Endodermal cell (in vitro differentiated cells): ENCODE results near the gene TFAP2A. TPM values are rescaled to one million over a fixed set of nuclear protein-coding genes. Genes with fewer than 3 reads are reported as not detected.

Experiments
- DNase-seq: peaks from one replicate; pipeline ENCODE4 v3.0.0-alpha.2; 2017
- H3K27ac ChIP-seq: 2 replicates; pipeline ENCODE4 v1.5.1; 2013; ENCODE audit warnings: mild to moderate bottlenecking, low read depth, low read length, moderate library complexity
- H3K27me3 ChIP-seq: 2 replicates; pipeline ENCODE4 v1.6.1; 2013; ENCODE audit warnings: mild to moderate bottlenecking, low read length, moderate library complexity; ENCODE audit not compliant: insufficient read depth, control insufficient read depth, poor library complexity, severe bottlenecking
- H3K36me3 ChIP-seq: 2 replicates; pipeline ENCODE4 v1.7.0; 2013; ENCODE audit warnings: mild to moderate bottlenecking, low read length, moderate library complexity; ENCODE audit not compliant: control insufficient read depth, insufficient read depth
- H3K4me1 ChIP-seq: one replicate; pipeline ENCODE4 v1.7.0; 2013; ENCODE audit warnings: low read length; ENCODE audit not compliant: control insufficient read depth, insufficient read depth
- H3K4me3 ChIP-seq: 2 replicates; pipeline ENCODE4 v1.5.1; 2013; ENCODE audit warnings: mild to moderate bottlenecking, low read length, moderate library complexity
- H3K9ac ChIP-seq: 2 replicates; pipeline ENCODE4 v1.6.1; 2013; ENCODE audit warnings: mild to moderate bottlenecking, low read length, moderate library complexity; ENCODE audit not compliant: poor library complexity, severe bottlenecking; ENCODE audit errors: extremely low read depth
- H3K9me3 ChIP-seq: 2 replicates; pipeline ENCODE4 v1.6.1; 2013; ENCODE audit warnings: mild to moderate bottlenecking, low read length, moderate library complexity; ENCODE audit not compliant: control insufficient read depth
- H3K27ac Mint-ChIP-seq: 2 replicates; pipeline ENCODE4 v1.8.0; 2020; ENCODE audit warnings: mixed read lengths
- H3K27me3 Mint-ChIP-seq: 2 replicates; pipeline ENCODE4 v1.8.0; 2021; ENCODE audit warnings: mild to moderate bottlenecking, mixed read lengths; ENCODE audit not compliant: insufficient read depth
- H3K36me3 Mint-ChIP-seq: 2 replicates; pipeline ENCODE4 v1.8.0; 2020; ENCODE audit warnings: low read depth, mixed read lengths
- H3K4me1 Mint-ChIP-seq: 2 replicates; pipeline ENCODE4 v1.8.0; 2020; ENCODE audit warnings: mixed read lengths
- H3K4me3 Mint-ChIP-seq: 2 replicates; pipeline ENCODE4 v1.8.0; 2020; ENCODE audit warnings: mild to moderate bottlenecking, moderate library complexity, mixed read lengths
- H3K9me3 Mint-ChIP-seq: 2 replicates; pipeline ENCODE4 v1.8.0; 2020; ENCODE audit warnings: mild to moderate bottlenecking, mixed read lengths
- WGBS, 2 experiments: methylation state at CpG; one replicate each; pipeline versions ENCODE4 v1.1.5 to v1.1.7; 2013; ENCODE audit warnings: missing lambda C conversion rate in 2 of 2, mixed read lengths in 1 of 2; ENCODE audit not compliant: insufficient coverage in 1 of 2, insufficient read length in 1 of 2; 5-methylcytosine and 5-hydroxymethylcytosine counted together
- total RNA-seq, 2 donors: library from RNA; stranded (reverse); fragmentation: NEBNext Ultra II Directional in 1 of 2; extraction: Animal tissue kit (Norgen Biotek cat#: 25700) in 1 of 2; gene quantifications; 2 replicates in 1 of 2; 3 replicates in 1 of 2; pipeline ENCODE4 v1.2.1, GENCODE V29; 2021
- TF ChIP-seq, protein P1 (sequence below): fragments of 200-600 bp; sonication (generic); conservative IDR thresholded peaks from 2 replicates; pipeline ENCODE4 v1.5.0; 2021; ENCODE audit warnings: antibody characterized with exemption, mild to moderate bottlenecking

TFAP2A gene
- total RNA-seq, 2 donors from 2014 or later, result 0.51 to 0.69 TPM

DNA sequence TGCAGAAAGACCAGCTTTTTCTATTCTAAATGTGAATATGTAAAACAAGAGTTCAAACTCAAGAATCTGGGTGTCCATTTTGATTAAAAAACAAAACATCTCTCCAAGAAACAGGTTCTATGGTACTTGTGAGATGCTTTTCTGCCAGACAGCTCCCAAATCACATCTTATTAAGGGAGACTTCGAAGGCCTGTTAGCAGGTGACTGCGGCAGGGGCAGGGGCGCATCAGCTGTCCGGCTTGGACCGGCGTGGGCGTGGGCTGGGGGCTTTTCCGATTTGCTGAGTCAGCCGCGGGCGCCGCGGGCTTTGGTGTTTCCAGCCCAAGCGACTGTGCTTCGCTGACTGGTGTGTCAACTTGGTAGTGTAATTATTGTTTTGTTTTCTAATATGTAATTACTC, 32.6 kb downstream of the TFAP2A start:
- H3K4me1 Mint-ChIP-seq, result peaks cover 32% of the 10 kb centered on the region
- H3K4me3 Mint-ChIP-seq, result peak overlapping the region; percentile 45
- Histone ChIP-seq H3K36me3 (no peaks in the 10 kb centered on the region), H3K4me1 (peaks cover 7% of the 10 kb centered on the region), H3K9ac (no peak overlapping the region), H3K9me3 (no peaks in the 10 kb centered on the region), H3K27ac (no peak overlapping the region), H3K4me3 (no peak overlapping the region), H3K27me3 (peaks cover 80% of the 10 kb centered on the region)
- 7 to 11% methylated on average over 3 to 15 of the region's 15 CpGs for WGBS, 2 experiments
- H3K9me3 Mint-ChIP-seq, result no peaks in the 10 kb centered on the region
- H3K27me3 Mint-ChIP-seq, result peaks cover 96% of the 10 kb centered on the region
- TF ChIP-seq, protein P1, sequence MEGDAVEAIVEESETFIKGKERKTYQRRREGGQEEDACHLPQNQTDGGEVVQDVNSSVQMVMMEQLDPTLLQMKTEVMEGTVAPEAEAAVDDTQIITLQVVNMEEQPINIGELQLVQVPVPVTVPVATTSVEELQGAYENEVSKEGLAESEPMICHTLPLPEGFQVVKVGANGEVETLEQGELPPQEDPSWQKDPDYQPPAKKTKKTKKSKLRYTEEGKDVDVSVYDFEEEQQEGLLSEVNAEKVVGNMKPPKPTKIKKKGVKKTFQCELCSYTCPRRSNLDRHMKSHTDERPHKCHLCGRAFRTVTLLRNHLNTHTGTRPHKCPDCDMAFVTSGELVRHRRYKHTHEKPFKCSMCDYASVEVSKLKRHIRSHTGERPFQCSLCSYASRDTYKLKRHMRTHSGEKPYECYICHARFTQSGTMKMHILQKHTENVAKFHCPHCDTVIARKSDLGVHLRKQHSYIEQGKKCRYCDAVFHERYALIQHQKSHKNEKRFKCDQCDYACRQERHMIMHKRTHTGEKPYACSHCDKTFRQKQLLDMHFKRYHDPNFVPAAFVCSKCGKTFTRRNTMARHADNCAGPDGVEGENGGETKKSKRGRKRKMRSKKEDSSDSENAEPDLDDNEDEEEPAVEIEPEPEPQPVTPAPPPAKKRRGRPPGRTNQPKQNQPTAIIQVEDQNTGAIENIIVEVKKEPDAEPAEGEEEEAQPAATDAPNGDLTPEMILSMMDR, result no peak
- H3K36me3 Mint-ChIP-seq, result no peaks in the 10 kb centered on the region
- H3K27ac Mint-ChIP-seq, result no peak overlapping the region
- DNase-seq, result no peak

DNA sequence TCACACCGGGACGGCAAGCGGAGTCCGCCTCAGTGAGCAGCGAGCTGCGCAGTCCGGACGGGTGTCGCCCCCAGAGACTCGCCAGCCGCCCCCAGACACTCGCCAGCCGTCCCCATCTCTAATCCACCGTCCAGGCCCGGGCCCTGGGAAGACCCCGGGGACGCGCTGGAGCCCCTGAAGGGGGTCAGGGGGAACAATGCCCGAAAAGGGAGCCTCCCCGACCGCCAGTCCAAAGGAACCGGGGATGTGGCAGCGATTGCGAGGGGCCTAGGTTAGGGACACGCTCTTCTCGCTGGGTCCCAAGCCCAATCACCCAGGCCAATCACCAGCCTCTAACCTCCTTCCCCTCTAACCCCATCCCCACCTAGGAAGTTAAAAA, 33.1 kb downstream of the TFAP2A start:
- Histone ChIP-seq H3K36me3 (no peaks in the 10 kb centered on the region), H3K27ac (no peak overlapping the region), H3K27me3 (peaks cover 75% of the 10 kb centered on the region), H3K4me1 (peaks cover 7% of the 10 kb centered on the region), H3K9ac (no peak overlapping the region), H3K9me3 (no peaks in the 10 kb centered on the region), H3K4me3 (no peak overlapping the region)
- H3K4me3 Mint-ChIP-seq, result peak overlapping the region; percentile 45
- peaks cover 32% of the 10 kb centered on the region for H3K4me1 Mint-ChIP-seq
- peaks cover 96% of the 10 kb centered on the region for H3K27me3 Mint-ChIP-seq
- H3K36me3 Mint-ChIP-seq, result no peaks in the 10 kb centered on the region
- H3K27ac Mint-ChIP-seq, result no peak overlapping the region
- H3K9me3 Mint-ChIP-seq, result no peaks in the 10 kb centered on the region
- DNase-seq, result no peak
- TF ChIP-seq, protein P1, result no peak
- WGBS, 2 experiments, result 8 to 19% methylated on average over 3 to 26 of the region's 26 CpGs

DNA sequence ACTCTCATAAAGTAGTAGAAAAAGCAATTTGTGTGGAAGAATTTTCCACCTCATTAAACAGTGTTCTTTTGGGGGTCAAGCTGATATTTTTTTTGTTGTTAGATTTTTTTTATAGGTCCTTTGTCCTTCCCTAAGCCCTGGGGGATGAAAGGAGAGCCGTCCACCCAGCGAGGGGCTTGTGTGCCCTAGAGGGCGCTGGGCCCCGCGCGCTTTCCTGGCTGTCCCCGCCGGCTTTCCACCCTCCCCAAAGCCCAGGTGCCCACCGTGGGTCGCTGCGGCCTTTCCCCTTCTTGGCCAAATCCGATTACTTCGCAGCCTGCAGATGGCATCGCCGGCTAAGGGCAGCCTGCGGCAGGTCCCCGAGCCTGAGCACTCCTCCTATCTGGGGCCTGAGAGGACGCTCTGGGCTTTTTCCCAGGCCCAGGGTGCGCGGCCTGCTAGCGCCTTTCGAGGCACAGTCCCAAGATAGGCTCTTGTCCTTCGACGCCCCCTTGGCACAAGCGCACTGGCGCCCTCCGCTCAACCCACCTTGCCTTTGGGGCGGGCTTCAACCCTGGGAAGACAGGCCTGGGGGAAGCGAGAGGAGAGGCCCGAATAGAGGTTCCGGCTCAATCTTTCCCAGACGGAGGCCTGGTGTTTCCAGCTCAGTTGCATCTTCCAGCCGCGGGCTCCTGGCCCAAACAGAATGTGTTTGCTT, 33.6 kb downstream of the TFAP2A start:
- Histone ChIP-seq H3K9me3 (no peaks in the 10 kb centered on the region), H3K27me3 (peaks cover 69% of the 10 kb centered on the region), H3K36me3 (no peaks in the 10 kb centered on the region), H3K27ac (peak overlapping the region; percentile 6), H3K4me1 (peaks cover 7% of the 10 kb centered on the region), H3K4me3 (no peak overlapping the region), H3K9ac (no peak overlapping the region)
- H3K9me3 Mint-ChIP-seq, result no peaks in the 10 kb centered on the region
- H3K27me3 Mint-ChIP-seq, result peaks cover 93% of the 10 kb centered on the region
- no peak overlapping the region for H3K27ac Mint-ChIP-seq
- TF ChIP-seq, protein P1, result peak; percentile 60
- H3K36me3 Mint-ChIP-seq, result no peaks in the 10 kb centered on the region
- DNase-seq, result peak; percentile 89
- H3K4me3 Mint-ChIP-seq, result peak overlapping the region; percentile 45
- WGBS, 2 experiments, result 5% methylated on average over 16 to 34 of the region's 34 CpGs
- peaks cover 32% of the 10 kb centered on the region for H3K4me1 Mint-ChIP-seq
